Neural cell (in vitro differentiated cells): ENCODE data around the gene FAM20C. TPM values are rescaled to one million over a fixed set of nuclear protein-coding genes. Genes with fewer than 3 reads are reported as not detected.

Experiments
- H2AFZ ChIP-seq: fragments of 200-600, 300-800 bp; sonication (generic), shearing (Covaris generic); 2 replicates; pipeline ENCODE4 v1.6.0; 2014; ENCODE audit warnings: low read depth, mild to moderate bottlenecking, antibody characterized with exemption, low read length, moderate library complexity
- H3F3A ChIP-seq: fragments of 200-600 bp; shearing (Covaris generic); 2 replicates; pipeline ENCODE4 v1.6.1; 2016; ENCODE audit warnings: mild to moderate bottlenecking, moderate library complexity, mixed read lengths, antibody characterized with exemption, low read length; ENCODE audit not compliant: insufficient read depth, poor library complexity, severe bottlenecking
- H3K27ac ChIP-seq: fragments of 200-600, 300-800 bp; sonication (generic), shearing (Covaris generic); 2 replicates; pipeline ENCODE4 v1.5.1; 2014; ENCODE audit warnings: mild to moderate bottlenecking, low read length, moderate library complexity
- H3K27me3 ChIP-seq: fragments of 300-800, 200-600 bp; sonication (generic), shearing (Covaris generic); 2 replicates; pipeline ENCODE4 v1.6.0; 2014; ENCODE audit warnings: mild to moderate bottlenecking, low read depth, low read length, moderate library complexity; ENCODE audit not compliant: insufficient read depth
- H3K36me3 ChIP-seq: fragments of 300-800, 200-600 bp; sonication (generic), shearing (Covaris generic); 2 replicates; pipeline ENCODE4 v1.5.1; 2014; ENCODE audit warnings: mild to moderate bottlenecking, antibody characterized with exemption, low read length, moderate library complexity; ENCODE audit not compliant: insufficient read depth
- H3K4me2 ChIP-seq: fragments of 300-800, 200-600 bp; sonication (generic), shearing (Covaris generic); 2 replicates; pipeline ENCODE4 v1.6.0; 2014; ENCODE audit warnings: mild to moderate bottlenecking, low read length
- H3K4me3 ChIP-seq: fragments of 300-800, 200-600 bp; sonication (generic), shearing (Covaris generic); 2 replicates; pipeline ENCODE4 v1.5.1; 2014; ENCODE audit warnings: mild to moderate bottlenecking, low read length, moderate library complexity
- H3K79me2 ChIP-seq: fragments of 200-600 bp; shearing (Covaris generic); replicated peaks from 2 replicates; pipeline ENCODE4 v1.6.0; 2014; ENCODE audit warnings: mild to moderate bottlenecking, low read length, moderate library complexity; ENCODE audit not compliant: insufficient read depth
- H3K9ac ChIP-seq: fragments of 300-800, 200-600 bp; sonication (generic), shearing (Covaris generic); 2 replicates; pipeline ENCODE4 v1.6.1; 2016; ENCODE audit warnings: mild to moderate bottlenecking, low read length, mixed read lengths
- H3K9me2 ChIP-seq: fragments of 200-600 bp; shearing (Covaris generic); 2 replicates; pipeline ENCODE4 v1.6.1; 2016; ENCODE audit warnings: mild to moderate bottlenecking, low read length, mixed read lengths; ENCODE audit not compliant: insufficient read depth
- H3K9me3 ChIP-seq: fragments of 200-600, 300-800 bp; sonication (generic), shearing (Covaris generic); 2 replicates; pipeline ENCODE4 v1.6.1; 2016; ENCODE audit warnings: mild to moderate bottlenecking, mixed run types, low read length, moderate library complexity, mixed read lengths
- H4K20me1 ChIP-seq: fragments of 200-600 bp; shearing (Covaris generic); 2 replicates; pipeline ENCODE4 v1.6.1; 2016; ENCODE audit warnings: mild to moderate bottlenecking, mixed run types; ENCODE audit not compliant: insufficient read depth
- CTCF ChIP-seq: fragments of 450-650 bp; IDR thresholded peaks from 2 replicates; pipeline ENCODE4 v1.5.1; 2014; ENCODE audit warnings: antibody characterized with exemption, mild to moderate bottlenecking, moderate library complexity; ENCODE audit not compliant: poor library complexity, severe bottlenecking
- POLR2AphosphoS5 ChIP-seq: IDR thresholded peaks from 2 replicates; pipeline ENCODE4 v1.6.1; 2012
- RAD21 ChIP-seq: fragments of 450-650 bp; conservative IDR thresholded peaks from 2 replicates; pipeline ENCODE4 v1.6.1; 2014; ENCODE audit warnings: antibody characterized with exemption, mild to moderate bottlenecking, moderate library complexity
- TAF1 ChIP-seq: IDR thresholded peaks from 2 replicates; pipeline ENCODE4 v1.6.1; 2012; ENCODE audit warnings: low read depth
- polyA plus RNA-seq: library from polyadenylated mRNA; depleted of rRNA; stranded (reverse); fragments of >200 nt; gene quantifications from 2 replicates; pipeline ENCODE4 v1.2.3, GENCODE V29; 2014
- TF ChIP-seq, protein P1 (sequence below): IDR thresholded peaks from 2 replicates; pipeline ENCODE4 v1.6.1; 2012; ENCODE audit warnings: borderline replicate concordance

FAM20C gene
- polyA plus RNA-seq, 1 donor from 2014 or later: 22.7 TPM

DNA sequence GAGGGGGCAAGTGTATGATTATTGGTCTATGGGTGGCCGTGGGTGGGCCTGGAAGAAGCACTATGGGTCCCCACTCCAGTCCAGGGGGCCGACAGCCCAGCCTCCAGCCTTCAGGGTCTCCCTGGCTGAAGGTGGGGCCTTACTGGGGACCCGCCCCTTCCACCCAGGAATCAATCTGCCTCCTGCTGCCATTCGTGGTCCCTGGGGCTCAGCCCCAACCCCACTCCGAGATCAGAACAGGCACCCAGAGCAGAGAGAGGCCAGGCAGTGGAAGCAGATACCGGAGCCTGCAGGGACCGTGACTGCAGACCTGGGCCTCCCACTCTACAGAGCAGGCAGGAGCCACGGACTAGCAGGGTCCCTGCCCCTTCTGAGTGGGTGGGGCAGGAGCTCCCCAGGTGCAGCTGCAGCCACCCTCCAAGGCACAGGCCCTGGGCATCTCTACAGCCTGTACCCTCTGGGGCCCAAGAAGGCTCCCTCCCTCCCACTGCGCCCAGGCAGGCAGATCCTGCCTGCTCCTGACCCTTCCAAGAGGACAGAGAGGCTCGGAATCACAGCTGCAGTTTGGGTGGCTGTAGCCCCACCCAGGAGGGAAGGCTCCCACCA, 84.0 kb downstream of the FAM20C start:
- no peaks in the 10 kb centered on the region for H3K79me2 ChIP-seq
- no peak overlapping the region for H3K4me3 ChIP-seq
- no peaks in the 10 kb centered on the region for H3K36me3 ChIP-seq
- no peak for TF ChIP-seq CTCF
- TF ChIP-seq, protein P1, sequence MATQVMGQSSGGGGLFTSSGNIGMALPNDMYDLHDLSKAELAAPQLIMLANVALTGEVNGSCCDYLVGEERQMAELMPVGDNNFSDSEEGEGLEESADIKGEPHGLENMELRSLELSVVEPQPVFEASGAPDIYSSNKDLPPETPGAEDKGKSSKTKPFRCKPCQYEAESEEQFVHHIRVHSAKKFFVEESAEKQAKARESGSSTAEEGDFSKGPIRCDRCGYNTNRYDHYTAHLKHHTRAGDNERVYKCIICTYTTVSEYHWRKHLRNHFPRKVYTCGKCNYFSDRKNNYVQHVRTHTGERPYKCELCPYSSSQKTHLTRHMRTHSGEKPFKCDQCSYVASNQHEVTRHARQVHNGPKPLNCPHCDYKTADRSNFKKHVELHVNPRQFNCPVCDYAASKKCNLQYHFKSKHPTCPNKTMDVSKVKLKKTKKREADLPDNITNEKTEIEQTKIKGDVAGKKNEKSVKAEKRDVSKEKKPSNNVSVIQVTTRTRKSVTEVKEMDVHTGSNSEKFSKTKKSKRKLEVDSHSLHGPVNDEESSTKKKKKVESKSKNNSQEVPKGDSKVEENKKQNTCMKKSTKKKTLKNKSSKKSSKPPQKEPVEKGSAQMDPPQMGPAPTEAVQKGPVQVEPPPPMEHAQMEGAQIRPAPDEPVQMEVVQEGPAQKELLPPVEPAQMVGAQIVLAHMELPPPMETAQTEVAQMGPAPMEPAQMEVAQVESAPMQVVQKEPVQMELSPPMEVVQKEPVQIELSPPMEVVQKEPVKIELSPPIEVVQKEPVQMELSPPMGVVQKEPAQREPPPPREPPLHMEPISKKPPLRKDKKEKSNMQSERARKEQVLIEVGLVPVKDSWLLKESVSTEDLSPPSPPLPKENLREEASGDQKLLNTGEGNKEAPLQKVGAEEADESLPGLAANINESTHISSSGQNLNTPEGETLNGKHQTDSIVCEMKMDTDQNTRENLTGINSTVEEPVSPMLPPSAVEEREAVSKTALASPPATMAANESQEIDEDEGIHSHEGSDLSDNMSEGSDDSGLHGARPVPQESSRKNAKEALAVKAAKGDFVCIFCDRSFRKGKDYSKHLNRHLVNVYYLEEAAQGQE: no peak
- no peak overlapping the region for H3K27ac ChIP-seq
- H4K20me1 ChIP-seq: no peaks in the 10 kb centered on the region
- H3K4me2 ChIP-seq: no peak overlapping the region
- no peaks in the 10 kb centered on the region for H3K27me3 ChIP-seq
- peaks cover 11% of the 10 kb centered on the region for H3K9me3 ChIP-seq
- H3F3A ChIP-seq: no peaks in the 10 kb centered on the region
- H2AFZ ChIP-seq: no peak overlapping the region
- no peak overlapping the region for H3K9ac ChIP-seq
- no peaks in the 10 kb centered on the region for H3K9me2 ChIP-seq

GRCh38 chr7:277228-277627, 84.9 kb downstream of the FAM20C start:
- Histone ChIP-seq H3K27ac (no peak overlapping the region), H3F3A (no peaks in the 10 kb centered on the region), H4K20me1 (no peaks in the 10 kb centered on the region), H2AFZ (no peak overlapping the region), H3K4me2 (no peak overlapping the region), H3K4me3 (no peak overlapping the region), H3K27me3 (no peaks in the 10 kb centered on the region), H3K36me3 (no peaks in the 10 kb centered on the region), H3K9me2 (no peaks in the 10 kb centered on the region), H3K9ac (no peak overlapping the region), H3K79me2 (no peaks in the 10 kb centered on the region), H3K9me3 (peaks cover 11% of the 10 kb centered on the region)
- TF ChIP-seq, protein P1: no peak
- TF ChIP-seq POLR2AphosphoS5 (no peak), RAD21 (no peak), TAF1 (no peak)
